GOT3 (cell line): ENCODE data around the gene SEC62.

Experiments
- DNase-seq: peaks from one replicate; lab custom pipeline; 2025; ENCODE audit warnings: mixed read lengths; lab: John Stamatoyannopoulos, UW

SEC62 gene, protein sequence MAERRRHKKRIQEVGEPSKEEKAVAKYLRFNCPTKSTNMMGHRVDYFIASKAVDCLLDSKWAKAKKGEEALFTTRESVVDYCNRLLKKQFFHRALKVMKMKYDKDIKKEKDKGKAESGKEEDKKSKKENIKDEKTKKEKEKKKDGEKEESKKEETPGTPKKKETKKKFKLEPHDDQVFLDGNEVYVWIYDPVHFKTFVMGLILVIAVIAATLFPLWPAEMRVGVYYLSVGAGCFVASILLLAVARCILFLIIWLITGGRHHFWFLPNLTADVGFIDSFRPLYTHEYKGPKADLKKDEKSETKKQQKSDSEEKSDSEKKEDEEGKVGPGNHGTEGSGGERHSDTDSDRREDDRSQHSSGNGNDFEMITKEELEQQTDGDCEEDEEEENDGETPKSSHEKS

DNA sequence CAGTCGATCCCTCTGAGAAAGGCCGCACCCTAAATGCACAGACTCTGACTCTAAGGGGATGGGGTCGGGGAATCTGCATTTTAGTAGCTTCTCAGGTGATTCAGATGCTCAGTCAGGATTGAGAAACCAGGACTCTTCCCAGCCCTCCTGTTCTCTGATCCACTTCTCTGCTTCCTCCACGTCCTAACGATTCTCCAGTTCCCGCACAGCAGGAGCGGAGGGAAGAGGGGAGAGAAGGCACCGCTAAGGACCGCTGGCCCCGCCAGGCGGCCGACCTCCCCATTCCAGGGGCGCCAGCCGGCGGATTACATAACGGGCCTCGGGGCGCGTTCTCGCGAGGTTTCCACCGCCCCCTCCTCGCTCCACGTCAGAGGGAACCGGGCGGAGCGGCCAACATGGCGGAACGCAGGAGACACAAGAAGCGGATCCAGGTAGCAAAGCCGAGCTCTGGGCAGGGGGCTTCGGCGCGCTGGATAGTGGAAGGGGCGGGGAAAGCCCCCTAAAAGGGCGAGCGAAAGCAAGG is at the start of gene SEC62:
SEC62 (plus strand) TSS at position 380 of the 523 bp plus-strand sequence; CDS start at position 396, 16 bp downstream.
- DNase-seq = peak; percentile 89

- no peak for DNase-seq
Measured at GRCh38 chr3:169923189-169923588, 43.4 kb upstream of the SEC62 start.

DNA sequence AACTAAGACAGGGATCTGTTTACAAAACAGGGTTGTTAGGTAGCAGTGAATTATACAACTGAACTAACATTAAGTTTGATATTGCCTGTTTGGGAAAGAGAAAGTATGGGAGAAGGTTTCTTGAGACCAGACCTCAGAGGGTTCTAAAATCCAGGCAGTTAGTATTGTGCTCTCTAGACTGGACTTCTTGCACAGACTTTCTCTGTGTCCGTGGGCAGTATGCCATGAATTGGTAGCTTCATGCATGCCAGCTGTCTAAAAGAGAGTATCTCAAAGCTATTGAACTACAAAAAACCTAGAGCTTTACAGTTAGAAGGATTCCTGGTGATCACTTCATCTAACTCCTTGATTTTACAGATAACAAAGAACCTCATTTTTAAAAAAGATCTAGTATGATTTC is 42.8 kb upstream of the SEC62 start:
- no peak for DNase-seq

DNA sequence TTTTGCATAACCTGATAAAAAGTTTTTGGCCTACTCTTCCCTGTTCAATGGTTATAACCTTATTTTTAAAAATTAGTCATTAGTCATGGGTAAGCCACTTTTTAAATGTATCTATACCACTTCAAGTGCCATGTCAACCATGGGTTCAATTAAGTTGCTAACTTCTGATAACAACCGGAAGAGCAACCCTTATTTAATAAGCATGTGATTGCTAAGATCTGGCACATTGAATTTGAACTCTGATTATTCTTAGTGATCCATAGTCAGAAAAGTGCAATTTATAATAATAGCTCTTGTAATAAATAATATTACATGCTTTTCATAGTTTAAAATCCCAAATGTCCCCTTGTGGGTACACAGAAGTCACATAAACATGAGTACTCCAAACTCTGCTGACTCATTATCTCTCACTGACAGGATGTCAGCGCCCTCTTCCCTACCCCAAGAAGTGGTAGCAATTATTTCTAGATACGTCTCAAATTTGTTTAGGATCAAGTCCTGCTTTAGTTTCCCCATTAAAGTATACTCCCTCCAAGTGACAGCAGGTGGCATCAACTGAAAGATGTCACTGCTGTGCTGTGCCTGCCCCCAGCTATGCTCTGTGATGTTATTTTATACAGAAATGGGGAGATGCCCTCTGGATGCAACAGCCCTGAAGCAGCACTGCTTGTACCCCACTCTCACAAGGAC is 36.6 kb upstream of the SEC62 start:
- no peak for DNase-seq

DNA sequence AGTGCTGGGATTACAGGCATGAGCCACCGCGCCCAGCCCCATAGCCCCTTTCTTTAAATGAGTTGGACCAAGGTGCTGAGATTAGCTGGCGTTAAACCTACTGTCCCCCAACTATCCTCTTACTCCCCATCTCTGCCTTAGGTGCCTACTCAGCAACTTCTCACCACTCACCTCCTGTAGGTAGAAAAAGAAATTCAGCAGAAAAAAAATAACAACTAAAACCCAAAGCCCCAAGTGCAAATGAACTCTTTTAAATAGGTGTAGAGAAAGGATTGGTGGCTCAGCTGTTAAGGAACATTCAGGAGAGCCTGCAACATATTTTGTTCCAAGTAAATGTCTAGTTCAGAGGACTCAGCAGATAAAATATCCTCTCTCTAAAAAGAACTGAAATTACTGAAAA is 35.8 kb upstream of the SEC62 start:
- no peak for DNase-seq

GRCh38 chr3:169931747-169932520 is 34.7 kb upstream of the SEC62 start:
- DNase-seq = no peak

DNA sequence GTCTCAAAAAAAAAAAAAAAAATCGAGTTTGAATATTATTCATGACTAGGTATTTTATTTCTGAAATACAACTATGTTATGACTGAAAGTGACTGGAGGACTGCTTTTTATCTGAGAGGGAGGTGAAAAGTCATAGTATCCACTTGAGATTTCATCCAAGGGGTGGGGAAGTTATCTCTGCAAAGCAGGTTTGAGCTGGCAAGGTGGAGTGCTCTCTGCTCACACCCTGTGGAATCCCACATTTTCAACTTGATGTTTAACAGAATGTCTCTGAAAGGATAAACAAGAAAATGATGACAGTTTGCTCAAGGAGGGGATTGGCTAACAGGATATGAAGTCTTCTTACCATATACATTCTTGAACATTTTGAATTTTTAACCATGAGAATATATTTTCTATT is 27.3 kb upstream of the SEC62 start:
- DNase-seq = no peak

GRCh38 chr3:169939751-169940150 is 26.9 kb upstream of the SEC62 start:
- DNase-seq = no peak

GRCh38 chr3:169940470-169941181 is 26.0 kb upstream of the SEC62 start:
- no peak for DNase-seq

DNA sequence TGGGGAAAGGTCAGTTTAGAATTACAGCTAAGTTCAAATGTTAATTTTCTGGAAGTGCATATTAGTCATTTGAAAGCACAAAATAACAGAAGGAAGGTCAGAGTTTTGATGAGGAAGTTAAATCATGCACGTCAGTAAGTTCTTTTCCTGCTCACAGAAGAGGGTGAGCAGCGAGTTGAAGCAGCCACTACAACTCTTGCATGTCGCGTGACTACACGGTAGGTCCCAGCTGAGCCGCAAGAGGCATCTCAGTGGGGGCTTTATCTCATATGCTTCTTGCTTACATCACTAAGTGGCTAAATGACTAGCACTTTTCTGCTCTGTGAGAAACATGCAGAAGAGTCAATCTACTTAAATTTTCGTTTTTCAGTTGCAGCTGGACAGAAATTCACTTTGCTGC is 21.3 kb upstream of the SEC62 start:
- no peak for DNase-seq

- no peak for DNase-seq
Measured at GRCh38 chr3:169946336-169946735, 20.3 kb upstream of the SEC62 start.

- DNase-seq = no peak
Measured at GRCh38 chr3:169948559-169949448, 17.8 kb upstream of the SEC62 start.

GRCh38 chr3:169952045-169952444 is 14.6 kb upstream of the SEC62 start:
- no peak for DNase-seq

DNA sequence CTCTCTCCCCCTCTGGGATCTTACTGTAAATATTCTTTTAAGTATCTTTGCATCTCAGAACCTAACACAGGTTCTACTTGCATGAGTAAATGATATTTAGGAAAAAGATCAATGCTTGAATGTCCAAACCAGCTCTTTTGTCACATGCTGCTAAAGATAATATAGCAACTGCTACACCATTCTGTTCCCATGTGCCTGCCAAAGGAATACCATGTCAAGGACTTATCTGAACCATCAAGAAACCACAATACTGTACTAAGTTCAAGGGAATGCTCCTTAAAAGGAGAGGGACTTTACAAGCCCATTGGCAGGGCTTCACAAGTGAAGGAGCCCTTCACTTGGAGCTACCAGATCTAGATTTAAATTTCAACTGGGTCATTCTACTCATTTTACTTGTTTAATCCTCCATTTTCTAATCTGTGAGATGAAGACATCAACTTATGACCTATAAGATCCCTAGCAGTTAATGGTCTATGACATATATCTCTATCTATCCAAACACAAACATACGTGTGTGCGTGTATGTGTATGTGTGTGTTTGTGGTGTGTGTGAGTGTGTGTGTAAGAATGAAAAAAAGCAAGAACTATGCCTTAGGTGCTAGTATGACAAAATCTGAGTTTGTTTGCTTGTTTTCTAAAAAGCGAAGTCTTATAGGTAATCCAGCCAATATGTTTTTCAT is 13.0 kb upstream of the SEC62 start:
- DNase-seq = no peak

DNA sequence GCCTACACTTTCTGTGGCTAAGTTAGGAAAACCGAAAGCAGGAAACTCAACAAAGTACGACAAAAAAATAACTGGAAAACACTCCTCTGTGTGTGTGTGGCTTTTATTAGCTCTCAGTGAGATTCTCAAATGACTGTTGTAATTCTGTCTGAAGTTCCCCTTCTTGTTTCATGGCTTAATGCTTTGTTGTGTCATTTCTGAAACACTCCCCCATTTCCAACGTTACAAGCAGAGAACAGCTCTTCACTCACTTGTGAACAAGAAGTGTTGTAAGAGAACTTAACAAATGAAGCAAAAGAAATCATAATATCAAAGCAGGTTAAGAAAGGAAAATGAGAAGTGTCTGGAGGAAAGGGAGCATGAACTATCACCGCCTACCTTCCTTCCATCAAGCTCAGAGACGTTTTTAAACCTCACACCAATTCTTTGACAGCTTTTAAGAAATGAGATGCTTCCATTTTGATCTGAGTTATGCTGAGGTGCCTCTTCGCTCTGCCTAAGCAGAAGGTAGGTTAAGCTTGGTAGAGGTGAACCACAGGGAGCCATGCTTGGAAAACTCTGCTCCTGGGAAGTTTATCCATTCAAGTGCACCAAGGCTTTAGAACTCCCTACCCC is 12.4 kb upstream of the SEC62 start:
- no peak for DNase-seq

GRCh38 chr3:169955406-169955805 is 11.2 kb upstream of the SEC62 start:
- no peak for DNase-seq

DNA sequence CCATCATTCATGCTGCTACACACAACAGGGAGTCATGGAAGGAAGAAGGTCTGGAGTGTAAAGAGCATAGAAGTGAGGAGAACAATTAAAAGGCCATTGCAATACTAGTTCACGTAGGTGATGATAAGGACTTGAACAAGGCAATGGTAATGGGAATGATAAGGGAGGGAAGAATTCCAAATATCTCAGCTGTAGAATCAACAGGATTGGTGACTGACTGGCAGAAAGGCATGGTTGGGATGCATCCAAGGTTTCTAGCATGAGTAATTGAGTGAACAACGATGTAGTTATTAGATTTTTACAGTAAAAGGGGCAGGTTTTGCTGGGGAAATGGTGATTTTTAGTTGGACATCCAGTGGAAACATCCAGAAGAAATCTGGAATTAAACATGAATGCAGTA is 2.4 kb upstream of the SEC62 start:
- no peak for DNase-seq

DNA sequence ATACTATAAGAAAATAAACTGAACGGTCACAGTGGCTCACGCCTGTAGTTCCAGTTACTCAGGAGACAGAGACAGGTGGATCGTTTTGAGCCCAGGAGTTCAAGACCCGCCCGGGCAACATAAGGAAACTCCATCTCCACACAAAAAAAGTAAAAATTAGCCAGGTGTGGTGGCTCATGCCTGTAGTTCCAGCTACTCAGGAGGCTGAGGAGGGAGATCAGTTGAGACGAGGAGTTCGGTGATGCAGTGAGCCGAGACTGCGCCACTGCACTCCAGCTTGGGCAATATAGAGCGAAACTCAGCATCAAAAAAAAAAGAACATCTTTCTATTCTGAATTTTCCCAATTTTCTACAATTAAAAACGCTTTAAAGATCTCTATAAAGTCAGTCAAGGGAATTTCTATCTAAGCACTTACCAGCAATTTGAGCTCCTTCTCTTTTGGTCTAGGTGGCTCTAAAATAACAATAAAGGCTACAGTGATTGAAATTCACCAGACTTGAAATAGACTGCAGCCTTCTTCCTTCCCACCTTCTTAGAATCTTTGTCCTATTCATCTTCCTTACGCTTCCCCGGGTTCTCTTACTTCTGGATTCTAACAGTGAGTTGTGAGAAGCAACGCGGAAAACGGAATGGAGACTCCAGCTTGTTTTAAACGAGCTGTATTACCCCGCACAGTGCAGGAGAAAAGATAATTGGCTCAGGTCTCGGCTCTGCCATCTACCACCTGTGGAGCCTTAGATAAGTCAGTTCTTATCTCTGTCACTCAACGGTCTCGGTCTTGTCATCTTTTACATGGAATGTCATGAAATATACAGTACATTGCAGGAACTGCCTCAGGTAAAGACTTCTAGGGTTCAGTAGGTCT is 812 bp upstream of the SEC62 start:
- no peak for DNase-seq
